HG02981 (cell line): Measurements from ENCODE around the gene PMVK.
A peak's percentile ranks its signal among the peaks of the same experiment; 100 is the strongest.
"Not testable (repeated sequence)": the region's sequence is repeated elsewhere in the genome, so short reads cannot be mapped to it uniquely, and the experiment has no call there.

Experiments
- ATAC-seq: cut with Tn5 transposase; IDR thresholded peaks from one replicate; pipeline ENCODE4 v1.9.1; 2021; ENCODE audit warnings: mild to moderate bottlenecking, moderate library complexity; ENCODE audit not compliant: unreplicated experiment

PMVK gene

DNA sequence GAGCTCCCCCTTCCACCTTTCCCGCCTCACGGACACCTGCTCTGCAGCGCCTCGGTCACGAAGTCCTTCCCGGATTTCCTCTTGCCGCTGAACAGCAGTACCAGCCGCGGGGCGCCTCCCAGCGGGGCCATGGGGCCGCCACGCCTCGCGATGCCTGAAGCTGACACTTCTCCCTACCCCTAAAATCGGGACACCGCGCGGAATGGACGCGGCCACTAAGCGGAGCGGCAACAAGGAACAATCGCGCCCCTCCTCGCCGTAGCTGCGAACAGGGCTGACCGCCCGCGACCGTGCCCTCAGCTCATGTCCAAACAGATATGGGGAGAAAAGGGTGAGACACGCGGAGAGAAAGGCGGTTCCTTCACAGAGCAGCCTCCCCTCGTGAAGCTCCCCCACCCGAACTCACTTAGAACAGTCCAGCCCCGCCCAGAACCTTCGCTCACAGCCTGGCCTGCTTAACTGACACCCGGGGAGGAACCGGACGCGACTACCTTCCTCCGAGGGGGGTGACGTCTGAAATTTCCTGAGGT lies at the start of gene PMVK:
TSS of gene PMVK (minus strand) at position 165 of the 530 bp plus-strand sequence. CDS start at position 131, 34 bp downstream.
- ATAC-seq: peak; percentile 71

DNA sequence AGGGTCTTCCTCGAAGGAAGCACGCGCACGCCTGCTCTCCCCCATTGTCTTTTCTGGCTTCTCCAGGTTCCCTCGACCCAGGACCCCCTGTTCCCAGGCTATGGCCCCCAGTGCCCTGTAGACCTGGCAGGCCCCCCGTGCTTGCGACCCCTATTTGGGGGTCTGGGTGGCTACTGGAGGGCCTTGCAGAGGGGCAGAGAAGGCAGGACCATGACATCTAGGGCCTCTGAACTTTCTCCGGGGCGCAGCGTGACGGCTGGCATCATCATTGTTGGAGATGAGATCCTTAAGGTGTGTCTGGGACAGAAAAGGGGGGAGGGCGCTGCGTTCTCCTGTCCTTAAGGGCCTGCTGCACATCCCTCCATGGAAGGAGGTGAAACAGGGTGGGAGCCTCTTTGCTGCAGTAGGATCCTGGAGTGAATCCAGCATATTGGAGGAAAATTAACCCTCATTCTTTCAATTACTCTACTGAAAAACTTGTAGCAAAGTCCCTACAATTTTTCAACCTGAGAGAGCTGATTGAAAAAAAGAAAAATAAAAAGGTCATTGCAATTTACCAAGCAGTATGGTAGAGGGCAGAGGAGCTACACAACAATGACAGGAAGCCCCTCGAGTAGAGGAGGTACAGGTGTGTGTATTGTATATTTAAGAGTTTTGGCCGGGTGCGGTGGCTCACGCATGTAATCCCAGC lies 47.4 kb upstream of the PMVK start:
- ATAC-seq: no peak

DNA sequence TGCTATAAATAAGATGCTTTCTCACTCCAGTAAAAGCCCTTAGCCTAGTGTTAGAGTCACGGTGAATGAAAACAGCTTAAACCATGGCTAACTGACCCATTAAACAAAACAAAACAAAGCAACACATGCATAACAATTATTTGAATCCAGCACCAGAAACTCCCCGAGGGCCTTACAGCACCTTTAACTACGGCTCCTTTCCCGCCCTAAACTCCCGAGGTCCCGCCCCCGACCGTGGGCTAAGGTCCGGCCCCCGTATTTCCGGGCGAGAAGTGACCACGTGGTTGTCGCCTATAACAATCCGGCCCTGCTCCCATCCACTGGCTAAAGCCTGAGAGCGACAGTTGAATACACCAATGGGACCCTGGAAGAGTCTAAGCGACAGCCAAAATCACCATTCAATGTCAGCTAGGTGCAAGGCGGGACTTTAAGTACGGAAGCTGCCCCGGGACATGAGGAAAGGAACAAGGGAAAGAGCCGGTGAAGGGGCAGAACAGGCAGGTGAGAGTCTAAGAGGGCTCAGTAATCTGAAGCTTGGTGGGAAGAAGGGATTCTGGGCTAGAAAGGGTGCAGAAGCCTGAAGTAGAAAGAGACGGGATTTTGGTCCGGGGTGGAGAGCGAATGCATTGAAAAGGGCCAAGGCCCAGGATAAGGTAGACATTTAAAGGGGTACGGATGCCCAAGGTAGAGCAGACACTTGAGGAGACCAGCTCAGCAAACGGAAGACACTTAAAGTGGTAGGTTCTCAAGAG lies 46.6 kb upstream of the PMVK start, which contains the start of gene FLAD1:
TSS of gene FLAD1 (plus strand) at position 448 of the 752 bp plus-strand sequence. CDS start 351 bp downstream, outside the sequence.
- ATAC-seq: peak; percentile 99

DNA sequence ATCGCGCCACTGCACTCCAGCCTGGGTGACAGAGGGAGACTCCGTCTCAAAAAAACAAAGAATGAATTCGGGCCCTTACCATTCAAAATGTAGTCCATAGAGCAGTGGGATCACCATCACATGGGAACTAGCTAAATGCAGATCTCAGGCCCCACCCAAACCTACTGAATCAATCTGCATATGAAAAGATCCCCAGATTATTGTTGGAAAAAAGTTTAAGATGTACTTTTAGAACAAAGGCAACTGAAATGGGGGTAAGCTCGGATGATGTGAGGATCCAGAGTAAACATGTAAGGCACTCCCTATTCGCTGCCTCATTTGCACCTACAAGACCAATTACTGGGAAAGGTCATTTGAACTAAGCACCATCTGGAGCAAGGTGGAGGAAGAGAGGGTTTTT lies 45.8 kb upstream of the PMVK start:
- ATAC-seq: no peak

DNA sequence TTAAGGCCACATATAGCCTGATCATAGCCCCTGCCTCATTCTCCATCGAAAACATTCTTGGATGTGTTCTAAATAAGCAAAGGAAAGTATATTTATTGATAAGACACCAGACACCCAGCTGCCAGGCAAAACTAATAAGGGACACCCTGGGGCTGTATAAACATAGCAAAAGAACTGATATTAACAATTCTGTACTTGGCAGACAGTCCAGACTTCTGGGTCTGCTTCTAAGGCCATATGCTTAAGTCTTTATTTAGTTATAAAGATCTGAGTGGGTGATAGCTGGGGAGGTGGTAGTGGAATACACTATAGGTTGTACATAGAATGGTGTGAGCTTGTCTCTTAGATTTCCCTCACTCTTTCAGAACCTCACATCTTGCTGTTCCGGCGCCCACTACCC lies 41.8 kb upstream of the PMVK start:
- ATAC-seq: no peak

DNA sequence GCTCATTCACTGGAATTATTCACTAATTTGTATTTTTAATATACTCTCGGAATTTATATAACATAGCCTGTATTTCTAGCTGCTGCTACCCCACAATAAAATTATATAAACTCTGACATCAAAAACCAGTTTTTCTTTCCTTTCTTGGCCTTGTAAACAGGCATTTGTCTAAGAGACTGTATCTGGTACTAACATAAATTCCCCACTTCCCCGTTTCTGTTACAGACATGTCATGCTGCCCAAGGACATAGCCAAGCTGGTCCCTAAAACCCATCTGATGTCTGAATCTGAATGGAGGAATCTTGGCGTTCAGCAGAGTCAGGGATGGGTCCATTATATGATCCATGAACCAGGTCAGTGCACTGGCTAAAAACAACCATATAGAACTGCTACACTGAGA lies 41.2 kb upstream of the PMVK start:
- not testable (repeated sequence) for ATAC-seq

DNA sequence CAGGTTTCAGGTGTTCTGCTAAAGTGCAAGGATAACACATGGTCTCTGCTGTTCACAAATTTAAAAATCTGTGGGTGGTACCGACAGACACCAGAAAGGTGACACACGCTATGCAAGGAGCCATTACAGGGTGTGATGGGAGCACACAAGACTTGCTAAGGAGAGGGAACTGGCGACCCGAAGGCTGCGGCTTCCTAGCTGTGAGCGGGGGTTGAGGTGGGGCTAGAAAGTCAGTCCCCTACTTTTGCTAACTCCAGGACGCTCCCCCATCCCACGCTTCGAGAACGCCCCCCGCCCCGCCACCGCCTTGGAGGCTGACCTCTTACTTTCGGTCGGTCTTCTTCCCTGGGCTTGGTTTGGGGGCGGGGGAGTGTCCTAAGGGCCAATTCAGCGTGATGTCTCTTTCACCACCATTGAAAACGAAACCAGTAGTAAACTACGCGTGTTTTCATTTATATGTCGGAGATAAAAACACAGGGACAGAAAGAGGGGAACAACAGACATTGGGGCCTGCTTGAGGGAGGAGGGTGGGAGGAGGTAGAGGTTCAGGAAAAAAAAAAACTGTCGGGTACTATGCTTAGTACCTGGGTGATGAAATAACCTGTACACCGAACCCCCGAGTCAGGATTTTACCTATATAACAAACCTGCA lies 39.0 kb upstream of the PMVK start:
- no peak for ATAC-seq

DNA sequence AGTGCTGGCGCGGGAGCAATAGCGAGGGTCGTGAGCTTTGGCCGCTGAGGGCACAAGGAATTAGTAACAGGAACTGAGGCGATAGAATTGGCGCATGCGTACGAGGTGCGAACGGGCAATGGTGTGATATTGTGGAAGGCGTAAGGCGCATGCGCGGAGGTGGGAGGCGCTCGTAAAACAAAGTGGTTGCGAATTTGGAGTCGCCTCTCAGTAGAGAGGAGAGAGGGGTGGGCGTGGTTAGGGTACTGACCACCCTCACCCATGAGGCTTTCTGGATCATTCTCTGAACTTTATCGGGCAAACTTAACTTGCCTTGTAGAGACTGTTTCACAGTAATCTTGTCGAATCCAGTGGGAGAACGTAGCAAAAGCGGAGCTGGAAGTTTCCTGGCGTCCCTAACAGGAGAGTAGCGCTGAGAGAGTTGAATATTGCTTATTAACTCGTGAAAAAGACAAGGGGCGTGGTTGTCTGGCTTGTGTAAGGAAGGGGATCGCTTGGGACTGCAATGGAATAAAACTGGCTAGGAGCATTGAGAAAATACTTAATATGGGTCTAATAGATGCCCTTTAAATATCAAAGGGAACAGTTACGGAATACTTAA lies 38.4 kb upstream of the PMVK start:
- peak; percentile 35 for ATAC-seq

DNA sequence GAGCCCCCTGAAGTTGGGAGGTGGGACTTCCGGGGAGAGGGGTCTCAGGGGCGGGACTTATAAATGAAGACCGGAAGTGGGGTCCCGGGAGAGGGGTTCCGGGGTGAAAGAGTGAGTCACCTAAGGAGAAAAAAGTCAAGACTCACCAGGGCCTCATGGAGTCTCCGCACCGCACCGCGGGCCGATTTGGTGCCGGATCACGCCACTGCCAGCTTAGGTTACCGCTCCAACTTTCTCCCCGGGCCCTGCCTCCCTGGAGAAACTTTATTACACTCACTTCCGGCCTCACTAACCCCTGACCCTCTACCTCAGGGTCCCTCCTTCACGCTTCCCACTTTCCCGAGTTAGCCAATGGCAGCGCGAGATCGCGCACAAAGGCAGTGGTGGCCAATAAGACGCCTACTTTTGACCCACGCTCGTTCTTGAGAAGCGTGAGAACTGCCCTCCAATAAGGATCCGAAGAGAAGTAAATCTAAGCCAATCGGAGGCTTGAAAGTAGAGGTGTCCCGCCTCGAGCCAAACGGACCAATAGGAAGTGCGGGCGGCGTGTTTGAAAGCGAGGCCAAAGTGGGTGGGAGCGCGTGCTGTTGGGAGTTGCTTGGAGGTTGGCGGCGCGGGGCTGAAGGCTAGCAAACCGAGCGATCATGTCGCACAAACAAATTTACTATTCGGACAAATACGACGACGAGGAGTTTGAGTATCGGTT lies 37.7 kb upstream of the PMVK start, which contains the start of gene CKS1B:
TSS of gene CKS1B (plus strand) at position 580 of the 706 bp plus-strand sequence. CDS start at position 645, 65 bp downstream.
- peak; percentile 78 for ATAC-seq

DNA sequence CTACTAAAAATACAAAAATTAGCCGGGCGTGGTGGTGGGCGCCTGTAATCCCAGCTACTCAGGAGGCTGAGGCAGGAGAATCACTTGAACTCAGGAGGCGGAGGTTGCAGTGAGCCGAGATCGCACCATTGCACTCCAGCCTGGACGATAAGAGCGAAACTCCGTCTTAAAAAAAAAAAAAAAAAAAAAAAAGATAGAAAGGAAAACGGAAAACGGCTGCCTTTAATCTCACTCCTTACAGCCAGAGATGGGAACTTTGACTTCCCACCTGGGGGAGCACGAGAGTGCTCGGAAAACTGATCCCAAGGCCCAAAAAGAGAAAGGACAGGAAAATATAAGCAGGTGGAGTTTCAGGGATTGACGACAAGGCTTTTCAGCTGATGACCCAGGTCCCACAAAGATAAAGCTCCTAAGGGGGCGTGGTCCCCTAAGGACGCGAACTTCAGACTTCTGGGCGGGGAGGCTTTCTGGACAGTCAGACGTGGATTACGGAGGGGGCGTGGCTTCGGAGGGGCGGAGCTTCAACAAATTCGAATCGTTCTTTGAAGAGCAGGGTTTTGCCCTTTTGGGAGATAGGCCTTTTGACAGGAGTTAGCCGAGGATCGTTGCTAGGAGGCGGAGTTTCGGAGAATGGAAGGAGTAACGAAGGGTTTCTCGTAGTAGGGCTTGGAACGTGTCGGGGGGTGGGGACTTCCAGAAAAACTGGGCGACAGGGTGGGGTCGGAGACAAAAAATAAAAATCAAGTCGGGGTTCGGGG lies 37.0 kb upstream of the PMVK start:
- peak; percentile 18 for ATAC-seq

DNA sequence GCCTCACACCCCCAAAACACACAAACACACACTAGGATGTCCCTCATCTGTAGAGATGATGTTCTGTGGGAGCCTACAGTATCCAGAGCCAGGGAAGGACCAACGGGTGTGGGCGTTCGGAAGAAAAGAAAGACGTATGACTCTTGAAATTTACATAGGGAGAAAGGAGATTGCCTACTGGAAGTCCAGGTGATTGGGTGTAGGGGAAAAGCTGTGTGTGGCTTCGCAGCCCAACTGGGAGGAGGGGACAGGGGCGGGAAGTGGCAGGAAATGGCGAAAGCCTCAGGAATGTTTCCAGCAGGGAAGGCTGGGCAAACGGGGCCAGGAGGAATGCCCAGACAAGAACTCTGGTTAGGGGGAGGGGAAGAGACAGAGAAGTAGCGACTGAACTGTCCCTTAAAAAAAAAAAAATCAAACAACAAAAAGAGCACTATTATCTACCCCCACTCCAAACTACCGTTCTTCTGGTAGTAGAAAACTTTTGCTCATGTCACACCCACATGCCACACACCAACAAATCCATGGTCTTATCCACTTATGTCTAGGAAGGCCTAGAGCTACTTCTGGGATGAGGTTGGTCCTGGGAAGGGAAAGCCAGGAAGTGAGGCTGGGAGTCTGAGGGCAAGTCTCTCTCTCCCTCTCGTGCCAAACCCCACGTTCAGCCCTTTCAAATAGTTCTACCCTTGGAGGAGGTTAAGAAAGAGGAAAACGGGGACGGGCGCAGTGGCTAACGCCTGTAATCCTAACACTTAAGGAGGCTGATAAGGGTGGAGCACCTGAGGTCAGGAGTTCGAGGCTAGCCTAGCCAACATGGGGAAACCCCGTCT lies 36.2 kb upstream of the PMVK start:
- ATAC-seq: no peak

DNA sequence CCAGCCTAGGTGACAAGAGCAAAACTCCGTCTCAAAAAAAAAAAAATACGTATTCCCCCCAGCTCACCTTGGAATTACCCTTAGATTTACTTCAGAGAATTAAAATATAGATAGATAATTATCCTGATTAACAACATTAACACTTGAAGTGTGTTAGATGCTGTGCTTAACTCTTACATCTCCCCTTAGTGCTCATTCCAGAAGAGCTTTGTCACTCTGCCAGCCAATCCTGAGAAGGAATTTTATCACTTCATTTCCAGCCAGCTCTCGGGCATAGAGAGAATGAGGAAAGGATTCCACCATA lies 35.6 kb upstream of the PMVK start:
- no peak for ATAC-seq

DNA sequence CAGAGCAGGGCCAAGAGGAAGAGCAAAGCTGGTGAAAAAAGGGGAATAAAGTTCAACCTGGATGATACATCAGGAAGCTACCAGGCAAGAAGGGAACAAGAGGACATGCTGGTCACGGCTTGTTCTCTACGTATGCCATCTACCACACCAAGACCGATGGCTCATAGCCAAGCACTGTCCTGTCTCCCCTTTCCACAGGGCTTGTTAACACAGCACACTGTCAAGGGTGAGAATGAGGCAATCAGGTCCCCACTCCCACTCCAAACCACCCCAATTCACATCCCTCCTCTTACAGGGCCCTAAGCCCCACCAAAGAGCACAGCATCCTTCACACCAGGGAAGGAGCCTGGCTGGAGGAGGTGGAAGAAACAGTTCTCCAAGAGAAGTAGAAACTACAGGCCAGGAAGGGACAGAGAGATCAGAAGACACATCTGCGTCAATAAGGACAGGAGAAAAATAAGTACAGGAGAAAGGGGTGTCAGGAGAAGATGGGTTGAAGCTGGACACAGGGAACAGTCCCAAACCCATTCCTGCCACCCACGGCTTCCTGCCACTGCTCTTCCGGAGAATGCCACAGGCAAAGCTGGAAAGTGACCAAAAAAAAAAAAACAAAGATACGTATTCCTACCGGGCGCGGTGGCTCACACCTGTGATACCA lies 35.0 kb upstream of the PMVK start:
- ATAC-seq: no peak

DNA sequence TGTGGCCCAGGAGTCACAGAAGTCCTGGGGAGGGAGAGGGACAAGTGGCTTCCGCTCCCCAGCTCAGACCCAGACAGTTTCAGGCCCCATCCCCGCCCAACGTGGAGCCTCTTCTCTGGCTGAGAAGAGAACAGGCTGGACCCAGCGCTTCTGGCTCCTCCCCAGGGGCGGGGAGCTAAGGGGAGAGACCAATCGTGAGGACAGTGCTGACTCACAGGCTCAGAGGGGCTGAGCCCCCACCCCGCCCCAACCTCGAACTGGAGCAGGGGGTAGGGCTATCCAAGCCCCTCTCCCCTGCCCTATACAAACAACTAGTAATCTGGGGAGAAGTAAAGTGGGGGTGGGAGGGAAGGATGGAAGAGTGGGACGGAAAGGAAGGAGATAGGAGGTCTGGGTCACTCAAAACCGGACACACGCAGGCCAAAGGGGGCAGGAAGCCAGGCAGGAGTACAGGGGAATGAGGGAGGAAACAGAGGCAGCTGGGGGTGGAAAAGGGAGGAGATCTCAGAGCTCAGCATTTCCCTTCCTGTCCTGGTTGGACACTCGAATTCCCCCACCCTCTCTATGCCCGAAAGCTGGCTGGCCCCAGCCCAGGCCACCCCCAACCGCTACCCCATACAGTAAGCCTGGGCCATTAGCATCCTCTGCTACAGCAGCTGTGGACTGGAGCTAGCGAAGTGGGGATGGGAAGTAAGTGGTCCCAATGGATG lies 34.3 kb upstream of the PMVK start, which contains the start of gene SHC1:
TSS of gene SHC1 (minus strand) at position 117 of the 710 bp plus-strand sequence. CDS start 221 bp downstream, outside the sequence.
- ATAC-seq: no peak

DNA sequence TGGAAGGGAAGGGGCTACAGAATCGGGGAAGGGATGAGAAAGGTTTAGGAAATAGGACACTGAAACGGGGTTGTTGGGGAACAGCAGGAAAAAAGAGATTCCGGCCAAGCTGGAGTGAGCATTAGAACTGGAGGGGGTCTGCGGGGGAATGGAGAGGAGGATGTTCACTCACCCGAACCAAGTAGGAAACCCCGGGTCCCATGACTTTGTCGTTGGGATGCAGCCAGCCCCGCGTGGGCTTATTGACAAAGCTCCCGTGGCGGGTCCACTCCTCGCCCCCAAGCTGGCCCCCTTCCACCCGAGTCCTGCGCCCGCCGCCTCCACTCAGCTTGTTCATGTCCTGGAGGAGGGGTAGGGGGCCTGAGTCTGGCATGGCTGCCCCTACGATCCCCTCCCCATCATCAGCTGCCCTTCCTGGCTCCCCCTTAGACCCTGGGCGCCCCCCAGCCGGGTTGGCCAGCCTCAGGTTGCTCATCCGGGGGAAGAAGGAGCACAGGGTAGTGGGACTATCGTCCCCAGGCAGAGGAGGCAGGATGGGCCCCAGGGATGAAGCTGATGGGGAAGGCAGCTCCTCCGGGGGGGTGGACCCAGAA lies 33.4 kb upstream of the PMVK start:
- no peak for ATAC-seq

DNA sequence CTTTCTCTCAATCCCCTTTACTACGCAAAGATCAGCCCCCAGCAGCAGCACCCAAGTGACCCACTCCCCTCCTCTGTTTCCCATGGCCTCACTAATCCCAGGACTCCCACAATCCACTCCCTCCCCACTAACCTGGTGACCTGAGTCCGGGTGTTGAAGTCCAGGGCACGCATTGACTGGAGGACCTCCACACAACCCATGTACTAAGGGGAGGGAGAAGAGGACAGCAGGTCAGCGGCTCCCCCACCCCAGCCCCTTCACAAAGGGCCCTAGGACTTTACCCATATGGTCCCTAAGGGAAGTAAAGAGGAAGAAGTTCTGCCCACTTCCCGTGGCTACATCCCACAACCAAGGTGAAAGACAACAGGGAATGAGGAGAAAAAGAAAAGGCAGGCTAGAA lies 32.7 kb upstream of the PMVK start:
- no peak for ATAC-seq

DNA sequence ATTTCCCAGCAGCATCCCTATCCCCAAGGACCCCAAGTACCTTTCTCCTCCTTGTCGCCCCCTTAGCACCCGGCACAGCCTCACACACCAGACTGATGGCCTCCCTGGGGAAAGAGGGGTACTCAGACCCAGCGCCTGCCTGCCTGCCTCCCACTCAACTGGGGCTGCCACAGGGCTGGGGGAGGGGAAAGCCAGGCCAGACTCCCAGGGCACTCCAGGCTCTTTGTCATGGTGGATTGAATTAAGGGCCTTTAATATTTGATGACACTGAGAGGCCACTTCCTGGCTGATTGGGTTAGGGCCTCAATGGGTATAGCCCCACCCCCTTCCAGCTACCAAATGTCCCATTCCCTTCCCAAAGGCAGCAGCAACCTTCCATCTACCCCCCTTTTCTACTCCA lies 32.2 kb upstream of the PMVK start:
- ATAC-seq: no peak
